Measurements from ENCODE around the gene EPHA7. TPM values are rescaled to one million over a fixed set of nuclear protein-coding genes. Genes with fewer than 3 reads are reported as not detected.
A peak's percentile ranks its signal among the peaks of the same experiment; 100 is the strongest.

Gene EPHA7
- total and polyA plus RNA-seq, 8 donors = 0.07 to 0.16 (median 0.09) TPM; not detected in 1

DNA sequence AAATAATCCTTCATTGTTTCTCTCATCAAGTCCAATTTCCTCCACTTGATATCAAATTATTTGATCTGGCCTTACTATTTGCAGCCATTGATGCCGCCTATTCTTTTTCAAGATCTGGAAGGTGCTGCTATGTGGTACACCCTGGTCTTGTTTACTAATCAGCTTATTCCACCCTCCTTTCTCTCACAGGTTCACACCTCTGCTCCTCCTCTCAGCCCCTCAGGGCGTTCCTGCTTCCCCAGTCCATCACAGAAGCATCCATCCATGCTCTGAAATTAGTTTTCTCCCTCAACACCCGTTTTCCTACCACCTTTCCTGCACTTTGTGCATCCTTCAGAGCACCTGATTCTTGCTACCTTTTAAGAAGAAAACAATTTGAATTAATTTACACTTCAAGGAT lies 183.6 kb downstream of the EPHA7 start:
- intact Hi-C loops (cut with DNase I) = no loop called here
- FAIRE-seq (no peak), ATAC-seq (no peak), DNase-seq (no peak)
- H3K27me3 ChIP-seq = no peaks in the 10 kb centered on the region
- H3K27ac ChIP-seq = no peak overlapping the region
- TF ChIP-seq, protein P1, sequence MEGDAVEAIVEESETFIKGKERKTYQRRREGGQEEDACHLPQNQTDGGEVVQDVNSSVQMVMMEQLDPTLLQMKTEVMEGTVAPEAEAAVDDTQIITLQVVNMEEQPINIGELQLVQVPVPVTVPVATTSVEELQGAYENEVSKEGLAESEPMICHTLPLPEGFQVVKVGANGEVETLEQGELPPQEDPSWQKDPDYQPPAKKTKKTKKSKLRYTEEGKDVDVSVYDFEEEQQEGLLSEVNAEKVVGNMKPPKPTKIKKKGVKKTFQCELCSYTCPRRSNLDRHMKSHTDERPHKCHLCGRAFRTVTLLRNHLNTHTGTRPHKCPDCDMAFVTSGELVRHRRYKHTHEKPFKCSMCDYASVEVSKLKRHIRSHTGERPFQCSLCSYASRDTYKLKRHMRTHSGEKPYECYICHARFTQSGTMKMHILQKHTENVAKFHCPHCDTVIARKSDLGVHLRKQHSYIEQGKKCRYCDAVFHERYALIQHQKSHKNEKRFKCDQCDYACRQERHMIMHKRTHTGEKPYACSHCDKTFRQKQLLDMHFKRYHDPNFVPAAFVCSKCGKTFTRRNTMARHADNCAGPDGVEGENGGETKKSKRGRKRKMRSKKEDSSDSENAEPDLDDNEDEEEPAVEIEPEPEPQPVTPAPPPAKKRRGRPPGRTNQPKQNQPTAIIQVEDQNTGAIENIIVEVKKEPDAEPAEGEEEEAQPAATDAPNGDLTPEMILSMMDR (IDR thresholded peaks at IDR 0.05) = no peak
- no peak overlapping the region for H3K4me3 ChIP-seq
- no peaks in the 10 kb centered on the region for H3K4me1 ChIP-seq
- H3K9me3 ChIP-seq = no peaks in the 10 kb centered on the region
- H3K36me3 ChIP-seq = no peaks in the 10 kb centered on the region
- 59 to 62% methylated on average over 3 of the region's 3 CpGs for WGBS, 2 donors

DNA sequence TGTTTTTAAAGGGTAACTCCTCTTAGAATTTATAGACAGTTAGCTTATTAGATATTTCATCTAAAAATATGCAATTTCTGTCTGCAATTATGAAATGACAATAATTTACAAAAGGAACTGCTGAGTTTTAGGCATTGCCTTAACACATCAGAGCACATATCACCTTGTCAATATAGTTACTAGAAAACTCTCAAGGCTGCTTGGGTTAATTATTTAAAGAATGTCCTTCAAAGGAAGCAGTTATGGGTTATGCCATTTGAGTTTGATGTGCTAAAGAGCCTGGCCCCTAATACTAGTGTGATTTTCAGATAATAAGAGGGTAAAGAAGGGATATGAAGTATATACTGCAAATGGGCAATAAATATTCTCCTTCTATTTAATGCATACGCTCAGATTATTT lies 192.5 kb downstream of the EPHA7 start:
- Histone ChIP-seq H3K4me1 (peaks cover 0 to 5% (median 0%) of the 10 kb centered on the region in 3 donors), H3K36me3 (no peaks in the 10 kb centered on the region), H3K27ac (no peak overlapping the region), H3K4me3 (no peak overlapping the region), H3K9me3 (no peaks in the 10 kb centered on the region), H3K27me3 (no peaks in the 10 kb centered on the region)
- DNase-seq = no peak
- no peak for FAIRE-seq
- 72 to 79% methylated on average over 1 of the region's 1 CpG for WGBS, 2 donors
- ATAC-seq = peak in 2 of 4 donors; percentile 37 to 45
- intact Hi-C loops (cut with DNase I) = no loop called here
- TF ChIP-seq, protein P1 (IDR thresholded peaks at IDR 0.05) = no peak

DNA sequence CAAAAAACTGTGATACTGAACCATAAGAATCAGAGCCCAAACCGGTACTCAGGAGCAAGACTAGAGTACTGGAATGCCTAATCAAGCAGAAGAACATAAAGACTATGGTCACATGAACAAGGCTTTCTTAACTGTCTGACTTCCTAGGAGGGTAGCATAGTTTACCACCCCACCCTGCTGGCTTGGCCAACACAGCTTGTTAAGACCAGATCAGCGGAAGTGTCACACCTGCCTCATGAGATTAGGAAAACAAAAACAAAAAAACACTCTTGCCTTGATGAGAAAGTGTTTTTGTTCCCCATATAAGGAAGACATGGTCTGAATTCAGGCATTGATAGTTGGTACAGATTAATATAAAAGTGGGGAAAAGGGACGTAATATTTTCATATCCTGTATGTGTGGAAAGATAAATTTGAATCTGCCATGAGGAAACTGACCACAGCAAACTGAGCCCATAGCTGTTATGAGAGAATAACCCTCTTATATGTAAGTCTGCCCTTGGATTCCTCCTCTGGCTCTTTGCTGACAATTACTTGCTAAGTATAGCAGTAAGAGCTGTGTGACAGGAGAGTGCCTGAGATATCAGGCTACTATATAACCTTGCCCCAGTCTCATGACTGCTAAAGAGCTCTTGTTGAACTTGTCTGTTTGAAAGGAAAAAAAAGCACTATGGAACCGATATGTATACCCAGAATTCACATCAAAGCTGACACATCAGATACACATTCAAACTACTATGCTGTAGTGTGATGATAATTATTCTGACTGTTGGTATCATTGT lies 197.1 kb downstream of the EPHA7 start:
- Histone ChIP-seq H3K27me3 (no peaks in the 10 kb centered on the region), H3K4me1 (peaks cover 0 to 4% (median 0%) of the 10 kb centered on the region in 3 donors), H3K36me3 (no peaks in the 10 kb centered on the region), H3K4me3 (no peak overlapping the region), H3K27ac (no peak overlapping the region), H3K9me3 (no peaks in the 10 kb centered on the region)
- no peak for FAIRE-seq
- ATAC-seq = no peak
- intact Hi-C loops (cut with DNase I) = no loop called here
- no peak for DNase-seq
- 69 to 75% methylated on average over 4 of the region's 4 CpGs for WGBS, 2 donors
- TF ChIP-seq, protein P1 (IDR thresholded peaks at IDR 0.05) = no peak

DNA sequence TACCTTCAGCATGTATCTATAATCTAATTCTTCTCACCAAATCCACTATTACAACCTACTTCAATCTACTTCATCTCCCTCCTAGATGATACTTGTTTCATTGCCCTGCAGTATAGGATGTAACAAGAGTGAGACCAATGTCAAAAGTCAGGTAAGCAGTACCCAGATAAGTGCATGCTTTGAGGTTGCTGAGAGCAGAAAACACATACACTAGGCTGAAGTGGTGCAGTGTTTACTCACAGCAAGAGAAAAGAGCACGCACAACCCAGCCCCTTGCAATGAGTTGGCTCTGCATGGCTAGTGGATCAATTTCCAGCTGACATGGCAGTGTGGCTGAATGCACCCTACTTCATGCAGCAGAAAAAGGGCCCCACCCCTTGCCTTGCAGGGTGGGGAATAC lies 199.9 kb downstream of the EPHA7 start:
- H3K9me3 ChIP-seq = no peaks in the 10 kb centered on the region
- TF ChIP-seq, protein P1 (IDR thresholded peaks at IDR 0.05) = no peak
- no peaks in the 10 kb centered on the region for H3K4me1 ChIP-seq
- intact Hi-C loops (cut with DNase I) = no loop called here
- ATAC-seq (no peak), FAIRE-seq (no peak), DNase-seq (no peak)
- H3K4me3 ChIP-seq = no peak overlapping the region
- H3K27ac ChIP-seq = no peak overlapping the region
- H3K36me3 ChIP-seq = no peaks in the 10 kb centered on the region
- 36 to 48% methylated on average over 1 of the region's 1 CpG for WGBS, 2 donors
- H3K27me3 ChIP-seq = no peaks in the 10 kb centered on the region

DNA sequence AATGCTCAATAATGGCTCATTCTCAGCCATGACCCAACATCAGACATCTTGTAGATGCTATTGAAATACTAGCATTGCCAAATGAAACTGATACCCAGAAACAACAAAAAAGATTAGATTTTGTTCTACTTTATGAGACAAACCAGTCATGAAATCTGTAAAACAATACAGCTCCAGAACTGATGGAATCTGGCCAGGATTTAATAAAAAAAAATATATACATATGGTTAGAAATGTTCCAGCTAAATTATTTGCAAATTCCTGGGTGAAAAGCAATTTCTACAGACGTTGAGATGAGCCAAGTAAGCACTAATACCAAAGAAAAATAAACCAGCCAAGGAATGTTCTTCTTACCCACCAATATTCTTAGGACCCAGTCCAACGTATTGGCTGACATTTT lies 201.3 kb downstream of the EPHA7 start:
- Histone ChIP-seq H3K9me3 (no peaks in the 10 kb centered on the region), H3K4me1 (no peaks in the 10 kb centered on the region), H3K36me3 (no peaks in the 10 kb centered on the region), H3K4me3 (no peak overlapping the region), H3K27ac (no peak overlapping the region), H3K27me3 (no peaks in the 10 kb centered on the region)
- intact Hi-C loops (cut with DNase I) = no loop called here
- ATAC-seq = no peak
- no peak for DNase-seq
- no peak for FAIRE-seq
- 38 to 46% methylated on average over 2 of the region's 2 CpGs for WGBS, 2 donors
- TF ChIP-seq, protein P1 (IDR thresholded peaks at IDR 0.05) = no peak
